ENCODE measurements around the gene CCDC14.
"Not testable (repeated sequence)": the region's sequence is repeated elsewhere in the genome, so short reads cannot be mapped to it uniquely, and the experiment has no call there.

CCDC14 gene

DNA sequence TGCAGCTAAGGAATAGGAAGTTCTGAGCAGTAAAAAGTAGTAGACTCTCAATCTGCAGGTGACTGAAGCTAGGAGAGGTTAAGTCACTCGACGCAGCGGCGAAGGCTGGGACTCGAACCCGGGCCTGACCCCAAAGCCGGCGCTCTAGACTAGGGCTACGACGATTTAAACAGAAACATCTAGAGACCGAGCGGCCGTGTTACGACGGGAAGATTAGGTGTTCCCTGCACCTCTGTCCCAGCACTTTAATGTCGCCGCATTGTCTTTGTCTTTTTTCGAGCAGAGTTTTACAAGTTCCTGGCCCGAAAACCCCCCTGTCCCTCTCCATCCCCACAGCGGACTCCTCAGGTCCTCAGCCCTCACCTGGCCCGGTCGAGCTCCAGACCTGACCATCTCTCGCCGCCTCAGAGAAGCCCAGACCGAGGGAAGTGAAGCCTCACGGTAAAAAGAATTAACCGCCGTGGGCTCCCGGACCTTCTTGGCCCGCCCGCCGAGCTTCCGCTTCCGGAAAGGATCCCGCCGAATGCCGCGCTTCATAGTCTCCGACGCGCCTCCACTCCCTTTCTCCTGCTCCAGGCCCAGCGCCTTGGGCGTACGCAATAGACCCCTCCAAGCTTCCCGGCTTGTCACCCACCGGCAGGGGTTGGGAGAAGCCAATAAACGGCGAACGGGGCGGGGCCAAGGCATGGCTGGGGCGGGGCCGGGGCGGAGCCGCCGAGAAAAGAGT lies at the start of gene CCDC14:
TSS of gene CCDC14 (minus strand) at position 449 of the 727 bp plus-strand sequence. CDS start at position 393, 56 bp downstream.
- DNase-seq: peak; percentile 91
- TF ChIP-seq POLR2A (IDR thresholded peaks at IDR 0.05; ENCODE audit: low read length) (peak; percentile 92), GATA1 (IDR thresholded peaks at IDR 0.05; ENCODE audit: low read depth, low read length) (no peak)

GRCh38 chr3:124008321-124008720 lies 47.3 kb upstream of the CCDC14 start:
- not testable (repeated sequence) for DNase-seq

- TF ChIP-seq GATA1 (IDR thresholded peaks at IDR 0.05; ENCODE audit: low read depth, low read length): no peak
- no peak for TF ChIP-seq POLR2A (IDR thresholded peaks at IDR 0.05; ENCODE audit: low read length)
- no peak for DNase-seq
These were observed 46.2 kb upstream of the CCDC14 start for GRCh38 chr3:124007186-124007585.

- DNase-seq: not testable (repeated sequence)
These were observed 41.5 kb upstream of the CCDC14 start for GRCh38 chr3:124002405-124003079.

DNA sequence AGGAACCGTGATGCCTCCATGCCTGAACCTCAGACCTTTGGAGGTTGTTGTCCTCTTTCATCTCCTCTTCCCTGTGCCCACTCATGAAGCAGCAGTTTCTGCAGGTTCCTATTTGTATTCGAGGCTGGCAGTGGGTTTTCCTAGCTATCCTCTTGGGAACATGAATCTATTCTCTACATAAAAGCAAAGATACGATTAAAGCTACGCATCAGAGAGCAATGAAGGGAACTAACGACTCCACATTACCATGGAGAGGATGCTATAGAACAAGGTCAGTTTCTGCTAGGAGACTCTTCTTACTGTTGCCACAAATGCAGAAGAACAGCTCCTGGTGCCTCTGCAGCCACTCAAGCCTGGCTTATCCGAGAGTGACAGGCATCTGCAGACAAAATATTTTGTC lies 40.3 kb upstream of the CCDC14 start:
- DNase-seq: not testable (repeated sequence)

DNA sequence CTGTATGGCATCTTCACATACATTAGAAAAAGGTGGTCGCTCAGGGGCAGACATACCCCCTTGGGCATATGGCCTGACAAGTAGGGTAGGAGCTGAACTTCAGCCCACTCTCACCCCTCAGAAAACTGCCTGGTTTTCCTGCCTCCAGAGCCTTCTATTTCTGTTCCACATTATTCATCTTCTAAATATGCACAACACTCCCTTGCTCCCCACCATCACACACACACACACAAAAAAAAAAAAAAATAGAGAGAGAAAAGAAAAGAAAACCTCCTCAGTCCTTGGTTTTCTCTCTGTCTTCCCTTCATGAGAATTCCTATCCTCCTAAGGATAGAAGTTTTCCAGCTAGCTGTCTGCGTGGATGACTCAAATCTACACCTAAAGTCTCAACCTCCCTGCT lies 36.5 kb upstream of the CCDC14 start:
- DNase-seq: no peak
- no peak for TF ChIP-seq POLR2A (IDR thresholded peaks at IDR 0.05; ENCODE audit: low read length)

- TF ChIP-seq GATA1 (IDR thresholded peaks at IDR 0.05; ENCODE audit: low read depth, low read length): no peak
- TF ChIP-seq POLR2A (IDR thresholded peaks at IDR 0.05; ENCODE audit: low read length): no peak
- no peak for DNase-seq
These were observed 32.8 kb upstream of the CCDC14 start for GRCh38 chr3:123993818-123994217.

- DNase-seq: not testable (repeated sequence)
These were observed 30.9 kb upstream of the CCDC14 start, which contains the start of gene ROPN1 for GRCh38 chr3:123991730-123992588. Gene ROPN1, minus strand, starts transcription at chr3:123992124. Its CDS starts 11,643 bp downstream, at chr3:123980481.

- DNase-seq: no peak
- TF ChIP-seq POLR2A (IDR thresholded peaks at IDR 0.05; ENCODE audit: low read length) (no peak), GATA1 (IDR thresholded peaks at IDR 0.05; ENCODE audit: low read depth, low read length) (no peak)
These were observed 25.4 kb upstream of the CCDC14 start for GRCh38 chr3:123986427-123986826.

GRCh38 chr3:123984957-123985356 lies 23.9 kb upstream of the CCDC14 start:
- no peak for DNase-seq
- TF ChIP-seq GATA1 (IDR thresholded peaks at IDR 0.05; ENCODE audit: low read depth, low read length): no peak
- TF ChIP-seq POLR2A (IDR thresholded peaks at IDR 0.05; ENCODE audit: low read length): no peak

GRCh38 chr3:123984350-123984749 lies 23.3 kb upstream of the CCDC14 start:
- DNase-seq: no peak
- TF ChIP-seq POLR2A (IDR thresholded peaks at IDR 0.05; ENCODE audit: low read length): no peak
- TF ChIP-seq GATA1 (IDR thresholded peaks at IDR 0.05; ENCODE audit: low read depth, low read length): no peak

DNA sequence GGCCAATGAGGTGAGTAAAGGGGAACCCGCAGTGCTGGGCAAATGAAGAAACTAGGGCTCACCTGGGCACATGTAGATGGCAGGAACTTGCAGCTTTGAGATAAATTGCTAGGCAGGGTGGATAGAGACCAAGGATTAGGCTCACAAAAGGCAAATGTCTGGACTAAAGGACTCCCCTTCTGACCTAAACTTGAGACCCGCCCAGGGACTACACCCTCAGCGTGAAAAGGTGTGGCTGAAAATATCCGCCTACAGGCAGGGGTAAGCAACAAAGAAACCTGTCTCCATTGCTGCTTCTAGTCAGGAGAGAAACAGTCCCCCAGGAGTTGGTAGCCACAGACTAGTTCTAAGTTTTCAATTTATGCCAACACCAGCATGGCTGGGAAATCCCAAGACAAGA lies 20.3 kb upstream of the CCDC14 start:
- not testable (repeated sequence) for DNase-seq

- TF ChIP-seq POLR2A (IDR thresholded peaks at IDR 0.05; ENCODE audit: low read length): no peak
- TF ChIP-seq GATA1 (IDR thresholded peaks at IDR 0.05; ENCODE audit: low read depth, low read length): no peak
- DNase-seq: no peak
These were observed 19.5 kb upstream of the CCDC14 start for GRCh38 chr3:123980539-123980938.

DNA sequence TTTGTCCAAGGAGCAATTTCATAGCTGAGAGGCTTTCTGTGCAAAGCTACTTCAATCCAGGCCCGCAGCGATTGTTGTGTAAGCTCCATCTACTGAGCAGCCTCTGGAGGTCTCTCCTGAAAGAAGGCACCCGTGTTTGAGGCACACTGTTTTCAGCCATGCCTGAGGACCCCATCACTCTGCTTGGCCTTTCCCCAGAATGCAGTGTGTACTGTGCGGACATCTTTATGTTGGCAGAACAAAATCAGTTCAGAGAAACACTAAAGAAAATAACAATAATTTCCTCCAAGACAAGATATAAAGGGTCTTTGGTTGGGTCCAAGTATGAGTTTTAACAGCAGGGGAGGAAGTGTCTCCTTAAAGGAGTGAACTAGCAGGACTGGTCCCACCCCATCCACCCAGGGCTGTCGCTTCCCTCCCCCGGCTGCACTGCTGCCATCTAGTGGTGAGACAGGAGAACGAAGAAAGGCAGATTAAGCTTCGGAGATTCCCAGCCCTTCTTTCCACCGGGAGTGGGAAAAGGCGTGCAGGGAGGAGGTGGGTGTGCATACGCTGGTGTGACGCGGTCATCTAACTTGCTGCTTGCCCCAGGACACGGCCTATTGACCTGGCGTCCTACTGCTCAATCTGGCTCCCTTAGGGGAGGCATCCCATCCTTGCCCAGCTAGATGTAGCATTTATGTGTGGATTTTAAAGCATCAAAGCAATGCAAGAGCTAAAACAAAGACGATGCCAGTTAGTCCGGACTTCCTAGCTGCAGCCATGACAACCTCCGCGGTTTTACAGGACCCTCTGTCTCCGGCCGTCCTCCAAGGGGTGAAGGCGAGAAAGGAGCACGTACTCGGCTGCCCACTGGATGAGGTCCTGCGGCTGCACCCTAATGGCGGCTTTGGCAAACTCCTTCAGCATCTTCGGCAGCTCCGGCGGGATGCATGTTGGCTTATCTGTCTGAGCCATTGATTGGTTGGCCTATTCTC lies 18.8 kb upstream of the CCDC14 start:
- DNase-seq: peak; percentile 6 to 26

- not testable (repeated sequence) for DNase-seq
These were observed 15.9 kb upstream of the CCDC14 start for GRCh38 chr3:123976904-123977303.

GRCh38 chr3:123976181-123976898 lies 15.3 kb upstream of the CCDC14 start:
- DNase-seq: not testable (repeated sequence)

GRCh38 chr3:123975030-123975429 lies 14.0 kb upstream of the CCDC14 start:
- not testable (repeated sequence) for DNase-seq
